Hepatocyte (in vitro differentiated cells): Measurements from ENCODE around the gene UBALD2.

ENCODE experiments used
- EZH2 ChIP-seq: fragments of 200-600 bp; sonication (generic); IDR thresholded peaks from 2 replicates; pipeline ENCODE4 v1.6.1; 2016; ENCODE audit warnings: antibody characterized with exemption, mild to moderate bottlenecking, borderline replicate concordance
- EZH2phosphoT487 ChIP-seq: fragments of 200-600 bp; sonication (generic); IDR thresholded peaks from one replicate; pipeline ENCODE4 v1.6.1; 2018; ENCODE audit warnings: antibody characterized with exemption, mild to moderate bottlenecking, low read depth, moderate library complexity; ENCODE audit not compliant: unreplicated experiment, severe bottlenecking
- TF ChIP-seq, protein P1 (sequence below): fragments of 200-600 bp; sonication (generic); IDR thresholded peaks from 2 replicates; pipeline ENCODE4 v1.5.1; 2016; ENCODE audit warnings: antibody characterized with exemption, mild to moderate bottlenecking; ENCODE audit not compliant: poor library complexity

DNA sequence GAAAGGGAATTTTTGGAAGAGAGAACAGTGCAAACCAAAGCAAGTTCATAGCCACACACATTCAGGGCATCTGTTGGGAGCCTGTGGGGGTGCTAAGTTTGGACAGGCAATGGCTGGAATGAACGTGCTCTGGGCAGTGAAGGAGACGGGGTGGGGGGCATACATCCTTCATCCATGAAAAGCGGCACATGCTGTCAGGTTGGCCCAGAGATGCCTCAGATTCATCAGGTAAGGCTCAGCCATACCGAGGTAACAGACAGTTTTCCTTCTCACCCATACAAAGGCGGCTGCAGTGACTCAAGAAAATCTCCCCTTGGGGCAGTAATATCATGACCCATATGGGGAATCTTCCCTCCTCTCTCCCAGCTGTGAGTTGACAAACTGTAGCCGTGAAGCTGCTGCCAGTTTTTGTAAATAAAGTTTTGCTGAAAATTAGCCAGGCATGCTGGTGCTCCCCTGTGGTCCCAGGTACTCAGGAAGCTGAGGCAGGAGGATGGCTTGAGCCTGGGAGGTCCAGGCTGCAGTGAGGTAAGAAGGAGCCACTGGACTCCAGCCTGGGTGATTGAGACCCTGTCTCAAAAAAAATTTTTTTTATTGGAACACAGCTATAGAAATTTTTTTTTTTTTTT lies 9.2 kb upstream of the UBALD2 start:
- TF ChIP-seq EZH2 (no peak), EZH2phosphoT487 (no peak)
- TF ChIP-seq, protein P1, sequence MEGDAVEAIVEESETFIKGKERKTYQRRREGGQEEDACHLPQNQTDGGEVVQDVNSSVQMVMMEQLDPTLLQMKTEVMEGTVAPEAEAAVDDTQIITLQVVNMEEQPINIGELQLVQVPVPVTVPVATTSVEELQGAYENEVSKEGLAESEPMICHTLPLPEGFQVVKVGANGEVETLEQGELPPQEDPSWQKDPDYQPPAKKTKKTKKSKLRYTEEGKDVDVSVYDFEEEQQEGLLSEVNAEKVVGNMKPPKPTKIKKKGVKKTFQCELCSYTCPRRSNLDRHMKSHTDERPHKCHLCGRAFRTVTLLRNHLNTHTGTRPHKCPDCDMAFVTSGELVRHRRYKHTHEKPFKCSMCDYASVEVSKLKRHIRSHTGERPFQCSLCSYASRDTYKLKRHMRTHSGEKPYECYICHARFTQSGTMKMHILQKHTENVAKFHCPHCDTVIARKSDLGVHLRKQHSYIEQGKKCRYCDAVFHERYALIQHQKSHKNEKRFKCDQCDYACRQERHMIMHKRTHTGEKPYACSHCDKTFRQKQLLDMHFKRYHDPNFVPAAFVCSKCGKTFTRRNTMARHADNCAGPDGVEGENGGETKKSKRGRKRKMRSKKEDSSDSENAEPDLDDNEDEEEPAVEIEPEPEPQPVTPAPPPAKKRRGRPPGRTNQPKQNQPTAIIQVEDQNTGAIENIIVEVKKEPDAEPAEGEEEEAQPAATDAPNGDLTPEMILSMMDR: no peak
